Panc1 (cell line): ENCODE data around the gene ENO4. TPM values are rescaled to one million over a fixed set of nuclear protein-coding genes. Genes with fewer than 3 reads are reported as not detected.

Source experiments
- ATAC-seq: fragments of 200-7000 bp; cut with Tn5 transposase; 2 replicates; pipeline ENCODE4 v1.9.1; 2020; ENCODE audit warnings: mild to moderate bottlenecking, moderate library complexity
- BruUV-seq: library from RNA; stranded (reverse); fragments of 400-500 nt; replicated peaks from 2 replicates; lab custom pipeline; 2021; lab: Mats Ljungman, UMichigan
- CTCF ChIA-PET: fragments of 300-600 bp; sonication (Branson Sonifier 250); formaldehyde crosslinking; loops from one replicate; lab custom pipeline; 2022; ENCODE audit warnings: antibody characterized with exemption; lab: Charles Lee
- POLR2A ChIA-PET: fragments of 300-600 bp; sonication (Branson Sonifier 250); formaldehyde crosslinking; loops from one replicate; lab custom pipeline; 2022; ENCODE audit warnings: antibody characterized with exemption; lab: Charles Lee
- DNase-seq: peaks from one replicate; pipeline ENCODE4 v3.0.0-alpha.2; 2010; ENCODE audit warnings: low read depth, low spot score
- H3K27ac ChIP-seq: 2 replicates; pipeline ENCODE4 v1.5.1; 2011; ENCODE audit warnings: mild to moderate bottlenecking, low read length, inconsistent platforms
- H3K27me3 ChIP-seq: fragments of 200-500 bp; sonication (Bioruptor generic); 2 replicates; pipeline ENCODE4 v1.6.0; 2014; ENCODE audit warnings: low read length, inconsistent platforms; ENCODE audit not compliant: control insufficient read depth, insufficient read depth
- H3K36me3 ChIP-seq: fragments of 200-500 bp; sonication (Bioruptor generic); 2 replicates; pipeline ENCODE4 v1.5.1; 2014; ENCODE audit warnings: inconsistent platforms, mild to moderate bottlenecking, low read length, moderate library complexity; ENCODE audit not compliant: control insufficient read depth, insufficient read depth
- H3K4me1 ChIP-seq: 2 replicates; pipeline ENCODE4 v1.5.1; 2011; ENCODE audit warnings: inconsistent platforms, mild to moderate bottlenecking, low read length, moderate library complexity; ENCODE audit not compliant: control insufficient read depth, insufficient read depth
- H3K4me3 ChIP-seq, 2 experiments: 2 replicates each; pipeline ENCODE4 v1.5.1; 2011 to 2012; ENCODE audit warnings: low read depth in 2 of 2, low read length in 2 of 2, mild to moderate bottlenecking in 2 of 2, inconsistent platforms in 1 of 2, moderate library complexity in 1 of 2
- H3K9me3 ChIP-seq: fragments of 200-500 bp; sonication (Bioruptor generic); 2 replicates; pipeline ENCODE4 v1.5.1; 2014; ENCODE audit warnings: low read depth, mild to moderate bottlenecking, inconsistent platforms, low read length, moderate library complexity; ENCODE audit not compliant: control insufficient read depth, insufficient read depth
- POLR2AphosphoS5 ChIP-seq: IDR thresholded peaks from 2 replicates; pipeline ENCODE4 v1.6.1; 2012; ENCODE audit warnings: mild to moderate bottlenecking, low read depth, low read length, moderate library complexity
- SIN3A ChIP-seq: IDR thresholded peaks from 2 replicates; pipeline ENCODE4 v1.6.1; 2012; ENCODE audit warnings: low read depth, mild to moderate bottlenecking, low read length, moderate library complexity, borderline replicate concordance; ENCODE audit not compliant: insufficient read depth
- TCF7L2 ChIP-seq: IDR thresholded peaks from 2 replicates; pipeline ENCODE4 v1.6.1; 2011; ENCODE audit warnings: mild to moderate bottlenecking, low read depth, low read length, inconsistent platforms
- in situ Hi-C: cut with HindIII; loops from 2 replicates; pipeline ENCODE4 v1.10.0; 2016; ENCODE audit warnings: low sequenced_read_pairs, low pct_unique_long_range_greater_than_20kb
- intact Hi-C: fragments of 100-400 bp; cut with micrococcal nuclease; formaldehyde crosslinking; loops from one replicate; pipeline ENCODE4 v1.10.0; 2022; ENCODE audit not compliant: unreplicated experiment
- total RNA-seq: library from RNA; stranded (reverse); gene quantifications from one replicate; pipeline ENCODE4 v1.2.1, GENCODE V29; 2021; ENCODE audit not compliant: unreplicated experiment
- TF ChIP-seq, protein P1 (sequence below): fragments of 450-650 bp; IDR thresholded peaks from 2 replicates; pipeline ENCODE4 v1.5.1; 2017; ENCODE audit warnings: mild to moderate bottlenecking
- TF ChIP-seq, protein P2 (sequence below), 2 experiments: IDR thresholded peaks; 2 replicates each; pipeline ENCODE4 v1.6.1; 2011 to 2012; ENCODE audit warnings: low read depth in 2 of 2, control low read depth in 1 of 2, low read length in 1 of 2, mild to moderate bottlenecking in 1 of 2, moderate library complexity in 1 of 2; ENCODE audit not compliant: insufficient read depth in 1 of 2

ENO4 gene
- total RNA-seq, 1 experiment from 2014 or later = 0.15 TPM

GRCh38 chr10:116811691-116812090, 37.6 kb upstream of the ENO4 start:
- no peak for TF ChIP-seq POLR2AphosphoS5
- TF ChIP-seq, protein P1, sequence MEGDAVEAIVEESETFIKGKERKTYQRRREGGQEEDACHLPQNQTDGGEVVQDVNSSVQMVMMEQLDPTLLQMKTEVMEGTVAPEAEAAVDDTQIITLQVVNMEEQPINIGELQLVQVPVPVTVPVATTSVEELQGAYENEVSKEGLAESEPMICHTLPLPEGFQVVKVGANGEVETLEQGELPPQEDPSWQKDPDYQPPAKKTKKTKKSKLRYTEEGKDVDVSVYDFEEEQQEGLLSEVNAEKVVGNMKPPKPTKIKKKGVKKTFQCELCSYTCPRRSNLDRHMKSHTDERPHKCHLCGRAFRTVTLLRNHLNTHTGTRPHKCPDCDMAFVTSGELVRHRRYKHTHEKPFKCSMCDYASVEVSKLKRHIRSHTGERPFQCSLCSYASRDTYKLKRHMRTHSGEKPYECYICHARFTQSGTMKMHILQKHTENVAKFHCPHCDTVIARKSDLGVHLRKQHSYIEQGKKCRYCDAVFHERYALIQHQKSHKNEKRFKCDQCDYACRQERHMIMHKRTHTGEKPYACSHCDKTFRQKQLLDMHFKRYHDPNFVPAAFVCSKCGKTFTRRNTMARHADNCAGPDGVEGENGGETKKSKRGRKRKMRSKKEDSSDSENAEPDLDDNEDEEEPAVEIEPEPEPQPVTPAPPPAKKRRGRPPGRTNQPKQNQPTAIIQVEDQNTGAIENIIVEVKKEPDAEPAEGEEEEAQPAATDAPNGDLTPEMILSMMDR = no peak
- TF ChIP-seq, protein P2, sequence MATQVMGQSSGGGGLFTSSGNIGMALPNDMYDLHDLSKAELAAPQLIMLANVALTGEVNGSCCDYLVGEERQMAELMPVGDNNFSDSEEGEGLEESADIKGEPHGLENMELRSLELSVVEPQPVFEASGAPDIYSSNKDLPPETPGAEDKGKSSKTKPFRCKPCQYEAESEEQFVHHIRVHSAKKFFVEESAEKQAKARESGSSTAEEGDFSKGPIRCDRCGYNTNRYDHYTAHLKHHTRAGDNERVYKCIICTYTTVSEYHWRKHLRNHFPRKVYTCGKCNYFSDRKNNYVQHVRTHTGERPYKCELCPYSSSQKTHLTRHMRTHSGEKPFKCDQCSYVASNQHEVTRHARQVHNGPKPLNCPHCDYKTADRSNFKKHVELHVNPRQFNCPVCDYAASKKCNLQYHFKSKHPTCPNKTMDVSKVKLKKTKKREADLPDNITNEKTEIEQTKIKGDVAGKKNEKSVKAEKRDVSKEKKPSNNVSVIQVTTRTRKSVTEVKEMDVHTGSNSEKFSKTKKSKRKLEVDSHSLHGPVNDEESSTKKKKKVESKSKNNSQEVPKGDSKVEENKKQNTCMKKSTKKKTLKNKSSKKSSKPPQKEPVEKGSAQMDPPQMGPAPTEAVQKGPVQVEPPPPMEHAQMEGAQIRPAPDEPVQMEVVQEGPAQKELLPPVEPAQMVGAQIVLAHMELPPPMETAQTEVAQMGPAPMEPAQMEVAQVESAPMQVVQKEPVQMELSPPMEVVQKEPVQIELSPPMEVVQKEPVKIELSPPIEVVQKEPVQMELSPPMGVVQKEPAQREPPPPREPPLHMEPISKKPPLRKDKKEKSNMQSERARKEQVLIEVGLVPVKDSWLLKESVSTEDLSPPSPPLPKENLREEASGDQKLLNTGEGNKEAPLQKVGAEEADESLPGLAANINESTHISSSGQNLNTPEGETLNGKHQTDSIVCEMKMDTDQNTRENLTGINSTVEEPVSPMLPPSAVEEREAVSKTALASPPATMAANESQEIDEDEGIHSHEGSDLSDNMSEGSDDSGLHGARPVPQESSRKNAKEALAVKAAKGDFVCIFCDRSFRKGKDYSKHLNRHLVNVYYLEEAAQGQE (IDR thresholded peaks at IDR 0.05; ENCODE audit: insufficient read depth in 1 of 2, low read depth in 2 of 2, low read length in 1 of 2) = no peak
- no peak for TF ChIP-seq SIN3A
- no peak for TF ChIP-seq TCF7L2
- BruUV-seq = no TSS peak
- DNase-seq = no peak
- in situ Hi-C loops (no loop called here), intact Hi-C loops (no loop called here)
- Histone ChIP-seq H3K27me3 (no peaks in the 10 kb centered on the region; the same call in 1 of the 2 replicates), H3K27ac (no peak overlapping the region), H3K9me3 (no peaks in the 10 kb centered on the region), H3K36me3 (no peaks in the 10 kb centered on the region), H3K4me3 (no peak overlapping the region), H3K4me1 (no peaks in the 10 kb centered on the region)
- no peak for ATAC-seq
- CTCF ChIA-PET = no interaction called here
- POLR2A ChIA-PET = no interaction called here

DNA sequence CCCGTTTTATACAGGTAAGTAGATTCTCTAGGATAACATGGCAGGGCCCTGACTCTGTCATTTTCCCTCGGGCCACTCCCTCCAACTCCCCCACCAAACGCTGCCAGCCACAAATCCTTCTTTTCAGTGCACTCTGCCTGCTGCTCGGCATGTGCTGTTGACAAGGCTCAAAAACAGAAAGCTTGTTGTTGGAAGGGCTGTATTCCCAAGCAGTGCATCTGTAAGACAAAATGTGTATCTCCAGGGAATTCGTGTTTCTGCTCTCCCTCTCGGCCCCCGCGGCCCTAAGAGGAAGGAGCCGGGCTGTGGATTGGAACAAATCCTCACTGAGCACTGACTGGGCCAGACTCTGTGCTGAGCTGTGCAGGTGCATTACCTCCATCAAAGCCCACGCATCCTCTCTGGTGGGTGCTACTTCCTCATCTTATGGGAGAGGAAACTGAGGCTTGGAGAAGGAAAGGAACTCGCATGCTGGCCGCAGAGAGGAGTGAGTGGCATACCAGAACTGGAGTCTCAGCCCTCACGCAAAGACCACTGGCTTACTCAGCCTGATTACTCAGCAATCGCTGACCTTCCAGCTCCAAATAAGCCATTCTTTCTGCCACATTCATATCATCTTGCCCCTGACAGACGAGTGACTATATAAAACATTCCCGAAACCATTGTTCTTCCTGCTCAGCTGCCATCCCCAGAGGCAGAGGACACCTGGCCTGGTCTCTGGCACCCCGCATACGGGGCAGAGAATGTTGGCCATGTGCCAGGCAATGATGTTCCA, 33.5 kb upstream of the ENO4 start:
- no peak for TF ChIP-seq POLR2AphosphoS5
- TF ChIP-seq TCF7L2 = no peak
- TF ChIP-seq SIN3A = no peak
- TF ChIP-seq, protein P2 (IDR thresholded peaks at IDR 0.05; ENCODE audit: insufficient read depth in 1 of 2, low read depth in 2 of 2, low read length in 1 of 2) = no peak
- TF ChIP-seq, protein P1 = no peak
- H3K36me3 ChIP-seq = no peaks in the 10 kb centered on the region
- no peaks in the 10 kb centered on the region for H3K4me1 ChIP-seq
- BruUV-seq = no TSS peak
- DNase-seq (no peak), ATAC-seq (no peak)
- in situ Hi-C loops = no loop called here
- H3K27ac ChIP-seq = no peak overlapping the region
- intact Hi-C loops = no loop called here
- POLR2A ChIA-PET = no interaction called here
- CTCF ChIA-PET = no interaction called here
- H3K9me3 ChIP-seq = no peaks in the 10 kb centered on the region
- no peak overlapping the region for H3K4me3 ChIP-seq
- no peaks in the 10 kb centered on the region; the same call in 1 of the 2 replicates for H3K27me3 ChIP-seq
